ENCODE data around the gene CLIC4.

Gene CLIC4

GRCh38 chr1:24768873-24769605, 23.8 kb downstream of the CLIC4 start:
- no peak overlapping the region for H3K4me3 ChIP-seq (ENCODE audit: low read length)
- peak; percentile 32 for DNase-seq (ENCODE audit: low read depth)
- TF ChIP-seq CTCF (IDR thresholded peaks at IDR 0.05; ENCODE audit: insufficient read depth, low read depth, low read length, missing control alignments) = no peak

DNA sequence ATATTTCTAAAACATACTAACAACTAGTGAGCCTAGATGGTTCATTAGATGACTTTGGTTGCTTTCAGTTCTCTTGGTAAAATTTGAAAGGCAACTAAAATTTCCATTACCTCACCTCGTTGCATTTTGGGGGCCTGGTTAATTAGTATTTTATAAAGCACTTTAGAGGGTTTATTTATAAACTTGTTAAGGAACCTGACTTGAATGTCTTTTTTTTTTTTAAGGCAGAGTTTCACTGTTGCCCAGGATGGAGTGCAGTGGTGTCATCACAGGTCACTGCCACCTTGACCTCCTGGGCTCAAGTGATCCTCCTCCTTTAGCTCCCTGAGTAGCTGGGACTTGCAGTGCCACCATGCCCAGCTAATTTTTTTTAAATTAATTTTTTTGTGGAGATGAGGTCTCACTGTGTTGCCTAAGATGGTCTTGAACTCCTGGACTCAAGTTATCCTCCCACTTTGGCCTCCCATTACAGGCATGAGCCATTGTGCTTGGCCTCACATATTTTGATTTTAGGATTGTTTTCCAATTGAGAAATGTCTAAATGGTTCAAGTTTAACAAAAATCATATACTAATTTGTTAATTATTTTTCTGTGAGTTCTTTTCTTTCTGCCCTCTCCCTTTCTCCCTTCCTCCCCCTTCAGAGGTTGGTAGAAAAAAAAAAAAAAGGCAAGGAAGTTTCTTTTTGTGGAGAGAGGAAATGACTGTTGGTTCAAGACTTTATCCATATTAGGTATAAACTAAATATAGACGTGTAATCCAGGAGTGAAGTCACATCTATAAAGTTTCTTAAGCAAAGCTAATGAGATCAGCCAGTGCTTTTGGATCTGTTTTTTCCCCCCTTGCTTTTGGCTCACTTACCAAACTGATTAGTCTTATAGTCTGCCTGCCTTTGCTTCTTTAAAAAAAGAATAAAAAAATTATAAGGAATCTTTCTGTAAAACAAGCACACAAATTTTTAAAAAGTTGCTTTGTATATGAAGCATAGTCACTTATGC, 24.7 kb downstream of the CLIC4 start:
- peak; percentile 86 for DNase-seq (ENCODE audit: low read depth)
- H3K4me3 ChIP-seq (ENCODE audit: low read length) = no peak overlapping the region
- TF ChIP-seq CTCF (IDR thresholded peaks at IDR 0.05; ENCODE audit: insufficient read depth, low read depth, low read length, missing control alignments) = no peak

GRCh38 chr1:24770881-24771280, 25.6 kb downstream of the CLIC4 start:
- H3K4me3 ChIP-seq (ENCODE audit: low read length) = no peak overlapping the region
- no peak for DNase-seq (ENCODE audit: low read depth)
- TF ChIP-seq CTCF (IDR thresholded peaks at IDR 0.05; ENCODE audit: insufficient read depth, low read depth, low read length, missing control alignments) = no peak

GRCh38 chr1:24771574-24771973, 26.3 kb downstream of the CLIC4 start:
- no peak for DNase-seq (ENCODE audit: low read depth)
- H3K4me3 ChIP-seq (ENCODE audit: low read length) = no peak overlapping the region
- no peak for TF ChIP-seq CTCF (IDR thresholded peaks at IDR 0.05; ENCODE audit: insufficient read depth, low read depth, low read length, missing control alignments)

DNA sequence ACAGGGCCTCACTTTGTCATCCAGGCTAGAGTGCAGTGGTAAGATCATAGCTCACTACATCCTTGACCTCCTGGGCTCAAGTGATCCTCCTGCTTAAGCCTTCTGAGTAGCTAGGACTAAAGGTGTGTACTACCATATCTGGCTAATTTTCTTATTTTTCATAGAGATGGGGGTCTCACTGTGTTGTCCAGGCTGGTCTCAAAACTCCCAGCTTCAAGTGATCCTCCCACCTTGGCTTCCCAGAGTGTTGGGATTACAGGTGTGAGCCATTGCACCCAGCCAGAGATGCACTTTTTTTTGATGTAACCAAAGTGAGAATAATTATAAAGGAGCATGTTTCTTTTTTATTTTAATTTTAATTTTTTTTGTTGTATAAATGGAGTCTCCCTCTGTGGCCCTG, 28.4 kb downstream of the CLIC4 start:
- no peak overlapping the region for H3K4me3 ChIP-seq (ENCODE audit: low read length)
- TF ChIP-seq CTCF (IDR thresholded peaks at IDR 0.05; ENCODE audit: insufficient read depth, low read depth, low read length, missing control alignments) = no peak
- DNase-seq (ENCODE audit: low read depth) = no peak

DNA sequence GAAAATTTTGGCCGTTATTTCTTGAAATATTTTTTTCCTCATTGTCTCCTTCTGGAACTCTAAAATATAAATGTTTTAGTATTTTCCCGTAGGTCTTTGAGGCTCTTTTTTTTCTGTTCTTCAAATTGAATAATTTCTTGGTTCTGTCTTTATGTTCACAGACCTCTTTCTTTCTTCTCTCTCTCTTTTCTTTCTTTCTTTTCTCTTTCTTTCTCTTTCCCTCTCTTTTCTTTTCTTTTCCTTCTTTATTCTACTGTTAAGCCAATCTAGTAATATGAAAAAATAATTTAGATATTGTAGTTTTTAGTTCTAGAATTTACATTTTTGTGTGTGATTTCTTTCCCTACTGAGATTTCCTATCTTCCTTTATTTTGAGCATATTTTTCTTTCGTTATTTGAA, 30.1 kb downstream of the CLIC4 start:
- TF ChIP-seq CTCF (IDR thresholded peaks at IDR 0.05; ENCODE audit: insufficient read depth, low read depth, low read length, missing control alignments) = no peak
- H3K4me3 ChIP-seq (ENCODE audit: low read length) = no peak overlapping the region
- no peak for DNase-seq (ENCODE audit: low read depth)
